Left colon (tissue), 2 donors: ENCODE data around the gene CRNN. TPM values are rescaled to one million over a fixed set of nuclear protein-coding genes. Genes with fewer than 3 reads are reported as not detected.

Source experiments
- ATAC-seq: fragments of 200-7000 bp; cut with Tn5 transposase; one replicate; pipeline ENCODE4 v1.9.1; 2020; ENCODE audit warnings: mild to moderate bottlenecking, moderate library complexity
- DNase-seq, 2 donors: peaks; one replicate each; pipeline ENCODE4 v3.0.0-alpha.2; 2020
- intact Hi-C, 2 donors: fragments of 100-400 bp; cut with DNase I in 1 of 2; cut with micrococcal nuclease in 1 of 2; formaldehyde crosslinking; loops; one replicate each; pipeline versions ENCODE4 v1.11.2 to v1.14.0; 2022; cut with DNase I, micrococcal nuclease
- total RNA-seq, 2 donors: library from RNA; stranded (reverse); fragmentation: NEBNext Ultra II Directional; extraction: Animal tissue kit (Norgen Biotek cat#: 25700); gene quantifications; one replicate each; pipeline ENCODE4 v1.2.1, GENCODE V29; 2021
- donor health status: DM: no; HTN: no; CAD: no.
- donor health status: DM: yes; HTN: yes; CAD: no.

Gene CRNN
- total RNA-seq, 2 donors from 2014 or later, result not detected

GRCh38 chr1:152367436-152367835, 46.6 kb downstream of the CRNN start:
- no peak for ATAC-seq
- intact Hi-C loops, result no loop called here
- no peak for DNase-seq

GRCh38 chr1:152359906-152360305, 54.2 kb downstream of the CRNN start, which contains the start of gene FLG2:
Gene FLG2 (minus strand): TSS chr1:152360006. CDS start chr1:152358884, 1,122 bp downstream.
- DNase-seq (no peak), ATAC-seq (no peak)
- intact Hi-C loops, result no loop called here

Other genes starting within 250 kb of the CRNN start
- not detected for gene HRNR, start 190.1 kb downstream of the CRNN start, total RNA-seq
- gene FLG, start 89.0 kb downstream of the CRNN start, total RNA-seq, result not detected
- gene FLG2, start 54.3 kb downstream of the CRNN start, total RNA-seq, result not detected
- gene LCE5A, start 96.5 kb upstream of the CRNN start, total RNA-seq, result not detected
- gene CRCT1, start 100.2 kb upstream of the CRNN start, total RNA-seq, result not detected
- gene LCE3E, start 152.5 kb upstream of the CRNN start, total RNA-seq, result not detected
- not detected for gene LCE3D, start 166.3 kb upstream of the CRNN start, total RNA-seq
- not detected for gene LCE3C, start 186.0 kb upstream of the CRNN start, total RNA-seq
- gene LCE3B, start 199.5 kb upstream of the CRNN start, total RNA-seq, result not detected
- not detected for gene LCE3A, start 208.8 kb upstream of the CRNN start, total RNA-seq
- gene LCE2D, start 249.1 kb upstream of the CRNN start, total RNA-seq, result not detected